Heart right ventricle (tissue), 16 donors: Measurements from ENCODE around the gene SORL1. TPM values are rescaled to one million over a fixed set of nuclear protein-coding genes. Genes with fewer than 3 reads are reported as not detected.

Experiments
- ATAC-seq, 8 donors: fragments of 200-7000 bp; cut with Tn5 transposase; one replicate each; pipeline ENCODE4 v1.9.1; 2020; ENCODE audit warnings: mild to moderate bottlenecking in 8 of 8, moderate library complexity in 8 of 8, moderate number of reproducible peaks in 1 of 8
- DNase-seq, 2 donors: peaks; one replicate each; pipeline ENCODE4 v3.0.0-alpha.2; 2020
- H3K27ac ChIP-seq, 10 donors: fragments of 200-600 bp; sonication (generic) in 2 of 10; one replicate each; pipeline versions ENCODE4 v1.5.0 to v1.8.0; 2020 to 2022; ENCODE audit warnings: mild to moderate bottlenecking in 3 of 10
- H3K27me3 ChIP-seq, 7 donors: fragments of 200-600 bp; one replicate each; pipeline ENCODE4 v1.8.0; 2021 to 2022; ENCODE audit warnings: mild to moderate bottlenecking in 2 of 7
- H3K36me3 ChIP-seq, 9 donors: fragments of 200-600 bp; sonication (generic) in 1 of 9; one replicate each; pipeline versions ENCODE4 v1.5.0 to v1.8.0; 2020 to 2022; ENCODE audit warnings: mild to moderate bottlenecking in 2 of 9
- H3K4me1 ChIP-seq, 9 donors: fragments of 200-600 bp; sonication (generic) in 1 of 9; one replicate each; pipeline versions ENCODE4 v1.5.0 to v1.8.0; 2020 to 2022; ENCODE audit warnings: mild to moderate bottlenecking in 4 of 9
- H3K4me3 ChIP-seq, 10 donors: fragments of 200-600 bp; sonication (generic) in 2 of 10; one replicate each; pipeline versions ENCODE4 v1.5.0 to v1.8.0; 2020 to 2022; ENCODE audit warnings: mild to moderate bottlenecking in 7 of 10, moderate library complexity in 2 of 10
- H3K9me3 ChIP-seq, 11 donors: fragments of 200-600 bp in 10 of 11; sonication (generic) in 2 of 11; one replicate each; pipeline versions ENCODE4 v1.5.0 to v1.8.0; 2013 to 2022; ENCODE audit warnings: mild to moderate bottlenecking in 2 of 11, control low read depth in 1 of 11, moderate library complexity in 1 of 11
- CTCF ChIP-seq, 9 donors: fragments of 200-600 bp; sonication (generic) in 2 of 9; IDR thresholded peaks; one replicate each; pipeline versions ENCODE4 v1.5.0 to v1.8.0; 2021 to 2022; ENCODE audit warnings: antibody characterized with exemption in 9 of 9, mild to moderate bottlenecking in 5 of 9, moderate library complexity in 1 of 9
- WGBS, 2 donors: extraction: QIAGEN DNeasy Blood & Tissue Kit; methylation state at CpG; one replicate each; pipeline ENCODE4 v1.1.7; 2013; ENCODE audit warnings: inconsistent platforms in 1 of 2; 5-methylcytosine and 5-hydroxymethylcytosine counted together
- intact Hi-C, 10 donors: fragments of 100-400 bp; cut with DNase I; formaldehyde crosslinking; loops; one replicate each; pipeline versions ENCODE4 v1.11.1 to v1.14.2; 2022
- polyA plus RNA-seq, 2 donors: library from polyadenylated mRNA; stranded (reverse); fragments of 200-250 nt; gene quantifications; one replicate each; pipeline ENCODE4 v1.2.3, GENCODE V29; 2013
- total RNA-seq, 10 donors: library from RNA; stranded (reverse); fragmentation: NEBNext Ultra II Directional in 3 of 10; extraction: Animal tissue kit (Norgen Biotek cat#: 25700) in 3 of 10; gene quantifications; one replicate each; pipeline versions ENCODE4 v1.2.1 to v1.2.4, GENCODE V29; 2021 to 2023
- donor health status: Arrhythmogenic right ventricular cardiomyopathy.
- donor health status: ischemic (EF 13 %, LVEDD 7.1; RV severe dilation, severe dysfunction).
- donor health status: healthy with polysubstance abuse.
- donor health status: DM: no; HTN: yes; CAD: no.
- donor health status: DM: no; HTN: no; CAD: no.
- donor health status: ischemic (EF 25% LVEDD 6.9; RV normal size, moderate dysfunction).
- donor health status: ischemic (EF 25% LVEDD 5.7; RV mildly dilated, moderate dysfunction).
- donor health status: healthy.
- donor health status: DM: yes; HTN: yes; CAD: no.
- donor health status: Ischemic cardiomyopathy.
- donor health status: ischemic (EF 35%, LVEDD 5.7; RV mildly dilated, moderate dysfunction).
- donor health status: nonischemic (EF 11% LVEDD 7.7; RV severe dilation, severe dysfunction).
- donor health status: DM: yes; HTN: yes; CAD: no.
- donor health status: PGD.
- donor health status: ischemic (EF 29% LVEDD 5.4; RV normal size, mild dysfunction).
- donor health status: nonischemic (EF 23%, LVEDD 6.1; RV moderate dilation, normal function).

SORL1 gene
- total and polyA plus RNA-seq, 12 donors: 0.26 to 15.1 (median 8.7) TPM

- H3K4me3 ChIP-seq: no peak overlapping the region
- H3K27me3 ChIP-seq: peaks cover 0 to 11% (median 0%) of the 10 kb centered on the region in 7 donors
- peaks cover 0 to 9% (median 0%) of the 10 kb centered on the region in 9 donors for H3K36me3 ChIP-seq
- 60 to 70% methylated on average over 2 of the region's 2 CpGs for WGBS, 2 donors
- no peak for ATAC-seq
- intact Hi-C loops: loop anchor here in 1 of 10 donors (10.0 kb wide), 1 partner anchor 143 kb away; no protein-coding TSS in a partner anchor
- DNase-seq: no peak
- peak overlapping the region in 1 of 10 donors; percentile 2 for H3K27ac ChIP-seq
- H3K9me3 ChIP-seq: no peaks in the 10 kb centered on the region
- peaks cover 3 to 65% (median 26%) of the 10 kb centered on the region in 9 donors for H3K4me1 ChIP-seq
- TF ChIP-seq CTCF (IDR thresholded peaks at IDR 0.05): no peak
Observed at GRCh38 chr11:121467471-121467870, 15.4 kb downstream of the SORL1 start.

GRCh38 chr11:121467965-121468364 lies 15.9 kb downstream of the SORL1 start:
- peaks cover 0 to 11% (median 0%) of the 10 kb centered on the region in 7 donors for H3K27me3 ChIP-seq
- no peak for TF ChIP-seq CTCF (IDR thresholded peaks at IDR 0.05)
- DNase-seq (no peak), ATAC-seq (no peak)
- peaks cover 0 to 9% (median 0%) of the 10 kb centered on the region in 9 donors for H3K36me3 ChIP-seq
- peaks cover 3 to 70% (median 29%) of the 10 kb centered on the region in 9 donors for H3K4me1 ChIP-seq
- intact Hi-C loops: loop anchor here in 1 of 10 donors (10.0 kb wide), 1 partner anchor 143 kb away; no protein-coding TSS in a partner anchor
- no peaks in the 10 kb centered on the region for H3K9me3 ChIP-seq
- H3K27ac ChIP-seq: peak overlapping the region in 1 of 10 donors; percentile 2
- no peak overlapping the region for H3K4me3 ChIP-seq
- WGBS, 2 donors: 54 to 64% methylated on average over 10 of the region's 10 CpGs

DNA sequence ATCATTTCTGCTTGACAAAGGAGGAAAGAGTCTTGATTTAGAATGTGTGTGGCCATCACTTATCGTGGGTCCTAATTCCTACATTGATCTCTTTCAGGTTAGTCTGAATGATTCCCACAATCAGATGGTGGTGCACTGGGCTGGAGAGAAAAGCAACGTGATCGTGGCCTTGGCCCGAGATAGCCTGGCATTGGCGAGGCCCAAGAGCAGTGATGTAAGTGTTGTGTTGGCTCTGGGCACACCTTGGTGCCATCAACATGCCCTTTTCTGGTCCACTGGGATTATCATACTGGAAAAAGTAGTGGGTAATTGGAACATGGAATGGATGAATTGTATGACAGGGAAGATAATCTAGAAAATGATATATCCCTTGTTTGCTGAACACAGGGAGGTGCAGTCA lies 17.8 kb downstream of the SORL1 start:
- WGBS, 2 donors: 89 to 91% methylated on average over 5 of the region's 5 CpGs
- peaks cover 0 to 13% (median 0%) of the 10 kb centered on the region in 9 donors for H3K36me3 ChIP-seq
- no peaks in the 10 kb centered on the region for H3K9me3 ChIP-seq
- H3K27ac ChIP-seq: no peak overlapping the region
- intact Hi-C loops: loop anchor here in 1 of 10 donors (10.0 kb wide), 1 partner anchor 145 kb away; no protein-coding TSS in a partner anchor
- H3K27me3 ChIP-seq: peaks cover 0 to 11% (median 0%) of the 10 kb centered on the region in 7 donors
- H3K4me3 ChIP-seq: no peak overlapping the region
- no peak for ATAC-seq
- DNase-seq: no peak
- peaks cover 3 to 57% (median 23%) of the 10 kb centered on the region in 9 donors for H3K4me1 ChIP-seq
- no peak for TF ChIP-seq CTCF (IDR thresholded peaks at IDR 0.05)

DNA sequence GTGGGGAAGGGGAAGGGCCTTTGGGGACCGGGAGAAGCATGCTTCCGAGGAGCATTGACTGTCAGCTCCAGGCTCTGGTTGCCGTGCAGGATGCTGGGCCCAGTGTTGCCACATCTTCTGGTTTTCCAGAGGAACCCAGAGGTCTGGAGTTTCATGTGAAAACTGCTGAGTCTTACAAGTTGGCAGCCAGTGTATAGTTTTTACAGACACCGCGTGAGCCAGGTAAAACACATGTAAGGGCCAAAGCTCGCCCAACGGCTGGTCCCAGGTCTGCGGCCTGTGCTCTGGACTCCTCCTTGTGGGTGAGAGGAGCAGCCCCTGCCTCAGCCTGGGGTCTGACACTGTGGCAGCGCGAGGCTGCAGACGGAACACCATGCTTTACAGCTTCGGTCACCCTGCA lies 19.1 kb downstream of the SORL1 start:
- peaks cover 3 to 44% (median 10%) of the 10 kb centered on the region in 9 donors for H3K4me1 ChIP-seq
- H3K9me3 ChIP-seq: no peaks in the 10 kb centered on the region
- 96 to 97% methylated on average over 12 of the region's 12 CpGs for WGBS, 2 donors
- DNase-seq (no peak), ATAC-seq (no peak)
- intact Hi-C loops: no loop called here
- peaks cover 0 to 13% (median 0%) of the 10 kb centered on the region in 9 donors for H3K36me3 ChIP-seq
- H3K4me3 ChIP-seq: no peak overlapping the region
- H3K27ac ChIP-seq: no peak overlapping the region
- H3K27me3 ChIP-seq: peaks cover 0 to 11% (median 0%) of the 10 kb centered on the region in 7 donors
- no peak for TF ChIP-seq CTCF (IDR thresholded peaks at IDR 0.05)
